HL-60/S4 treated with retinoic acid at 250 ng/mL for 4 days and 3 days (cell line): ENCODE measurements around the gene WNT4.

ENCODE experiments used
- in situ Hi-C: fragments of 300-500 bp; cut with MboI; formaldehyde crosslinking; loops from 2 replicates; pipeline ENCODE4 v1.7.0; 2022; ENCODE audit warnings: low sequenced_read_pairs

Gene WNT4

GRCh38 chr1:22143065-22144033 lies at the start of gene WNT4:
Gene WNT4, minus strand, starts transcription at chr1:22143097. Its CDS starts 175 bp downstream, at chr1:22142922.
- in situ Hi-C loops = no loop called here

- in situ Hi-C loops = no loop called here
Measured at GRCh38 chr1:22190731-22191130, 47.8 kb upstream of the WNT4 start.

- in situ Hi-C loops = no loop called here
Measured at GRCh38 chr1:22190251-22190650, 47.4 kb upstream of the WNT4 start.

- in situ Hi-C loops = no loop called here
Measured at GRCh38 chr1:22189619-22190018, 46.7 kb upstream of the WNT4 start.

- in situ Hi-C loops = no loop called here
Measured at GRCh38 chr1:22188914-22189313, 46.0 kb upstream of the WNT4 start.

GRCh38 chr1:22188436-22188835 lies 45.5 kb upstream of the WNT4 start:
- in situ Hi-C loops = no loop called here

GRCh38 chr1:22186311-22186710 lies 43.4 kb upstream of the WNT4 start:
- in situ Hi-C loops = no loop called here

GRCh38 chr1:22184892-22185612 lies 42.2 kb upstream of the WNT4 start:
- in situ Hi-C loops = no loop called here

- in situ Hi-C loops = no loop called here
Measured at GRCh38 chr1:22184454-22184853, 41.6 kb upstream of the WNT4 start.

- in situ Hi-C loops = no loop called here
Measured at GRCh38 chr1:22182715-22183114, 39.8 kb upstream of the WNT4 start.

- in situ Hi-C loops = no loop called here
Measured at GRCh38 chr1:22179197-22179803, 36.4 kb upstream of the WNT4 start.

- in situ Hi-C loops = no loop called here
Measured at GRCh38 chr1:22177354-22178003, 34.6 kb upstream of the WNT4 start.

- in situ Hi-C loops = no loop called here
Measured at GRCh38 chr1:22176258-22176657, 33.4 kb upstream of the WNT4 start.

- in situ Hi-C loops = no loop called here
Measured at GRCh38 chr1:22174446-22175220, 31.7 kb upstream of the WNT4 start.

GRCh38 chr1:22171951-22172715 lies 29.2 kb upstream of the WNT4 start:
- in situ Hi-C loops = no loop called here

GRCh38 chr1:22169816-22170215 lies 26.9 kb upstream of the WNT4 start:
- in situ Hi-C loops = no loop called here

- in situ Hi-C loops = no loop called here
Measured at GRCh38 chr1:22168412-22168973, 25.6 kb upstream of the WNT4 start.

GRCh38 chr1:22166439-22166838 lies 23.5 kb upstream of the WNT4 start:
- in situ Hi-C loops = no loop called here
